GM12878 (cell line): Measurements from ENCODE around the gene TARBP2.

Source experiments
- PBX3 ChIP-seq: IDR thresholded peaks from 2 replicates; pipeline ENCODE4 v1.6.1; 2011; ENCODE audit warnings: mild to moderate bottlenecking, low read depth, low read length, moderate library complexity; ENCODE audit not compliant: insufficient replicate concordance
- POLR2AphosphoS2 ChIP-seq: IDR thresholded peaks from 2 replicates; pipeline ENCODE4 v1.6.1; 2011; ENCODE audit warnings: low read depth, mild to moderate bottlenecking, low read length, improper control_type of control experiment, moderate library complexity
- POLR2AphosphoS5 ChIP-seq: IDR thresholded peaks from 2 replicates; pipeline ENCODE4 v1.6.1; 2011; ENCODE audit warnings: mild to moderate bottlenecking, low read length, inconsistent platforms
- RCOR1 ChIP-seq: conservative IDR thresholded peaks from 2 replicates; pipeline ENCODE4 v1.6.1; 2012; ENCODE audit warnings: low read depth, low read length, improper control_type of control experiment
- TBL1XR1 ChIP-seq: IDR thresholded peaks from 2 replicates; pipeline ENCODE4 v1.6.1; 2012; ENCODE audit warnings: low read depth, low read length, improper control_type of control experiment

GRCh38 chr12:53510181-53510812 is 9.2 kb downstream of the TARBP2 start:
- TF ChIP-seq POLR2AphosphoS2 (no peak), PBX3 (no peak), RCOR1 (no peak), TBL1XR1 (no peak), POLR2AphosphoS5 (no peak)
